WTC11 (cell line): ENCODE data around the gene BCKDHA. TPM values are rescaled to one million over a fixed set of nuclear protein-coding genes. Genes with fewer than 3 reads are reported as not detected.

Experiments used
- ATAC-seq: fragments of 200-7000 bp; cut with Tn5 transposase; 2 replicates; pipeline ENCODE4 v1.10.0; 2021; ENCODE audit warnings: mild to moderate bottlenecking, moderate library complexity
- CTCF ChIA-PET: fragments of 300-600 bp; sonication (Branson Sonifier 250); formaldehyde crosslinking; loops from one replicate; lab custom pipeline; 2021; ENCODE audit warnings: antibody characterized with exemption; lab: Charles Lee
- POLR2A ChIA-PET: fragments of 350-600 bp; sonication (Branson Sonifier 250); formaldehyde crosslinking; loops from one replicate; lab custom pipeline; 2021; ENCODE audit warnings: antibody characterized with exemption; lab: Charles Lee
- DNase-seq: peaks from one replicate; pipeline ENCODE4 v3.0.0; 2021; ENCODE audit warnings: low spot score
- H3K27ac Mint-ChIP-seq: 2 replicates; pipeline ENCODE4 v1.8.0; 2021; ENCODE audit warnings: mixed read lengths
- H3K27me3 Mint-ChIP-seq: 2 replicates; pipeline ENCODE4 v1.8.0; 2021; ENCODE audit warnings: low read depth, mild to moderate bottlenecking, moderate library complexity, mixed read lengths
- H3K36me3 Mint-ChIP-seq: 2 replicates; pipeline ENCODE4 v1.8.0; 2021; ENCODE audit warnings: mixed read lengths
- H3K4me1 Mint-ChIP-seq: 2 replicates; pipeline ENCODE4 v1.8.0; 2022; ENCODE audit warnings: mixed read lengths
- H3K4me3 Mint-ChIP-seq: 2 replicates; pipeline ENCODE4 v1.8.0; 2021; ENCODE audit warnings: mild to moderate bottlenecking, moderate library complexity, mixed read lengths
- H3K9me3 Mint-ChIP-seq: 2 replicates; pipeline ENCODE4 v1.8.0; 2021; ENCODE audit warnings: mixed read lengths
- ELF4 ChIP-seq: sonication (generic); formaldehyde crosslinking; IDR thresholded peaks from 2 replicates; pipeline ENCODE4 v1.8.1; 2022; ENCODE audit warnings: low read depth, mild to moderate bottlenecking, moderate library complexity, missing genetic modification reagents
- EMX1 ChIP-seq: fragments of 250-450 bp; sonication (Bioruptor Pico); IDR thresholded peaks from 2 replicates; pipeline ENCODE4 v1.8.0; 2021; ENCODE audit warnings: mild to moderate bottlenecking
- ETV6 ChIP-seq: sonication (generic); formaldehyde crosslinking; IDR thresholded peaks from 2 replicates; pipeline ENCODE4 v1.8.1; 2022; ENCODE audit warnings: mild to moderate bottlenecking, missing genetic modification reagents
- HMGA2 ChIP-seq: fragments of 250-450 bp; sonication (Bioruptor Pico); IDR thresholded peaks from 2 replicates; pipeline ENCODE4 v1.4.0; 2021; ENCODE audit warnings: mild to moderate bottlenecking, moderate library complexity
- MYBL2 ChIP-seq: sonication (generic); formaldehyde crosslinking; IDR thresholded peaks from 2 replicates; pipeline ENCODE4 v1.8.1; 2023; ENCODE audit warnings: mild to moderate bottlenecking, moderate library complexity, missing genetic modification reagents
- NFATC4 ChIP-seq: fragments of 250-450 bp; sonication (Bioruptor Pico); IDR thresholded peaks from 2 replicates; pipeline ENCODE4 v1.9.0; 2021; ENCODE audit warnings: mild to moderate bottlenecking
- RORB ChIP-seq: fragments of 250-450 bp; sonication (Bioruptor Pico); IDR thresholded peaks from 2 replicates; pipeline ENCODE4 v1.9.0; 2021; ENCODE audit warnings: mild to moderate bottlenecking
- TCF7 ChIP-seq: sonication (generic); formaldehyde crosslinking; IDR thresholded peaks from 2 replicates; pipeline ENCODE4 v1.8.0; 2022; ENCODE audit warnings: mild to moderate bottlenecking, low read depth, missing genetic modification reagents, moderate library complexity
- ZNF138 ChIP-seq: sonication (generic); formaldehyde crosslinking; conservative IDR thresholded peaks from 2 replicates; pipeline ENCODE4 v1.8.1; 2022; ENCODE audit warnings: mild to moderate bottlenecking, moderate library complexity, missing genetic modification reagents
- ZNF317 ChIP-seq: sonication (generic); formaldehyde crosslinking; IDR thresholded peaks from 2 replicates; pipeline ENCODE4 v1.8.1; 2023; ENCODE audit warnings: low read depth, mild to moderate bottlenecking, moderate library complexity, missing genetic modification reagents, borderline replicate concordance
- ZNF396 ChIP-seq: fragments of 250-450 bp; sonication (Bioruptor Pico); IDR thresholded peaks from 2 replicates; pipeline ENCODE4 v1.8.0; 2021; ENCODE audit warnings: mild to moderate bottlenecking, moderate library complexity, borderline replicate concordance
- total RNA-seq: library from RNA; stranded (reverse); gene quantifications from 3 replicates; pipeline ENCODE4 v1.2.3, GENCODE V29; 2021
- TF ChIP-seq, protein P1 (sequence below): sonication (generic); formaldehyde crosslinking; IDR thresholded peaks from 2 replicates; pipeline ENCODE4 v1.8.1; 2022; ENCODE audit warnings: mild to moderate bottlenecking, moderate library complexity, missing genetic modification reagents
- TF ChIP-seq, protein P2 (sequence below): sonication (generic); formaldehyde crosslinking; IDR thresholded peaks from 2 replicates; pipeline ENCODE4 v1.8.0; 2022; ENCODE audit warnings: mild to moderate bottlenecking, missing genetic modification reagents
- TF ChIP-seq, protein P3 (sequence below): fragments of 250-450 bp; sonication (Bioruptor Pico); IDR thresholded peaks from 2 replicates; pipeline ENCODE4 v1.8.0; 2021; ENCODE audit warnings: mild to moderate bottlenecking
- TF ChIP-seq, protein P4 (sequence below): fragments of 250-450 bp; sonication (Bioruptor Pico); IDR thresholded peaks from 2 replicates; pipeline ENCODE4 v1.9.0; 2021; ENCODE audit warnings: mild to moderate bottlenecking
- TF ChIP-seq, protein P5 (sequence below): sonication (generic); formaldehyde crosslinking; IDR thresholded peaks from 2 replicates; pipeline ENCODE4 v1.8.1; 2023; ENCODE audit warnings: mild to moderate bottlenecking, moderate library complexity, missing genetic modification reagents
- TF ChIP-seq, protein P6 (sequence below): sonication (generic); formaldehyde crosslinking; IDR thresholded peaks from 2 replicates; pipeline ENCODE4 v1.8.0; 2023; ENCODE audit warnings: missing genetic modification reagents
- TF ChIP-seq, protein P7 (sequence below): sonication (generic); formaldehyde crosslinking; IDR thresholded peaks from 2 replicates; pipeline ENCODE4 v1.8.1; 2022; ENCODE audit warnings: low read depth, missing genetic modification reagents, borderline replicate concordance
- TF ChIP-seq, protein P8 (sequence below): fragments of 250-450 bp; sonication (Bioruptor Pico); IDR thresholded peaks from 2 replicates; pipeline ENCODE4 v2.1.2; 2022; ENCODE audit warnings: mild to moderate bottlenecking, moderate library complexity

Gene BCKDHA
- total RNA-seq, 1 experiment from 2014 or later: 18.8 TPM

DNA sequence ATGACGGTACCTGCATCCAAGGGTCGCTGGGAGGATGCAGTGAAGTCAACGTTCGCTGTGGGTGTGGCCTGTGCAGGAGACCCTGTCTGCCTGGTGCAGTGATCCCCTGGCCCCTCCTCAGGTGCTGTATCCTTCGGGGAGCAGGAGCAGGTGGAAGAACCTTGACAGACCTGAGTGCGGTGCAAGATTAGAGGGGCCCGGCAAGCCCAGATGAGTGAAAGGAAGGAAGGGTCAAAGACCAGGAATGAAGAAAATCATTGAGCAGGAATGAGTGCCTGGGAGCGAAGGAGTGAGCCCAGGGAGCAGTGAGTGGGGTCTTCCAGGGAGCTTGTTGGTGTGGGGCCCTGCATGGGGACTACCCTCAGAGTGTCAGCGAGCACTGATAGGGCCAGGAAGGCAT lies 16.8 kb downstream of the BCKDHA start:
- no peaks in the 10 kb centered on the region for H3K9me3 Mint-ChIP-seq
- H3K4me1 Mint-ChIP-seq: no peaks in the 10 kb centered on the region
- no peak for ATAC-seq
- H3K4me3 Mint-ChIP-seq: no peak overlapping the region
- no peak overlapping the region for H3K27ac Mint-ChIP-seq
- no peaks in the 10 kb centered on the region; the same call in 1 of the 2 replicates for H3K27me3 Mint-ChIP-seq
- peaks cover 6% of the 10 kb centered on the region for H3K36me3 Mint-ChIP-seq
- TF ChIP-seq, protein P1, sequence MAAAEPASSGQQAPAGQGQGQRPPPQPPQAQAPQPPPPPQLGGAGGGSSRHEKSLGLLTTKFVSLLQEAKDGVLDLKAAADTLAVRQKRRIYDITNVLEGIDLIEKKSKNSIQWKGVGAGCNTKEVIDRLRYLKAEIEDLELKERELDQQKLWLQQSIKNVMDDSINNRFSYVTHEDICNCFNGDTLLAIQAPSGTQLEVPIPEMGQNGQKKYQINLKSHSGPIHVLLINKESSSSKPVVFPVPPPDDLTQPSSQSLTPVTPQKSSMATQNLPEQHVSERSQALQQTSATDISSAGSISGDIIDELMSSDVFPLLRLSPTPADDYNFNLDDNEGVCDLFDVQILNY (CRISPR knock-in tag): no peak
- TF ChIP-seq HMGA2 (CRISPR knock-in tag): no peak
- TF ChIP-seq, protein P2, sequence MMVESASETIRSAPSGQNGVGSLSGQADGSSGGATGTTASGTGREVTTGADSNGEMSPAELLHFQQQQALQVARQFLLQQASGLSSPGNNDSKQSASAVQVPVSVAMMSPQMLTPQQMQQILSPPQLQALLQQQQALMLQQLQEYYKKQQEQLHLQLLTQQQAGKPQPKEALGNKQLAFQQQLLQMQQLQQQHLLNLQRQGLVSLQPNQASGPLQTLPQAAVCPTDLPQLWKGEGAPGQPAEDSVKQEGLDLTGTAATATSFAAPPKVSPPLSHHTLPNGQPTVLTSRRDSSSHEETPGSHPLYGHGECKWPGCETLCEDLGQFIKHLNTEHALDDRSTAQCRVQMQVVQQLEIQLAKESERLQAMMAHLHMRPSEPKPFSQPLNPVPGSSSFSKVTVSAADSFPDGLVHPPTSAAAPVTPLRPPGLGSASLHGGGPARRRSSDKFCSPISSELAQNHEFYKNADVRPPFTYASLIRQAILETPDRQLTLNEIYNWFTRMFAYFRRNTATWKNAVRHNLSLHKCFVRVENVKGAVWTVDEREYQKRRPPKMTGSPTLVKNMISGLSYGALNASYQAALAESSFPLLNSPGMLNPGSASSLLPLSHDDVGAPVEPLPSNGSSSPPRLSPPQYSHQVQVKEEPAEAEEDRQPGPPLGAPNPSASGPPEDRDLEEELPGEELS (CRISPR knock-in tag): no peak
- no peak for TF ChIP-seq MYBL2 (CRISPR knock-in tag)
- TF ChIP-seq, protein P3, sequence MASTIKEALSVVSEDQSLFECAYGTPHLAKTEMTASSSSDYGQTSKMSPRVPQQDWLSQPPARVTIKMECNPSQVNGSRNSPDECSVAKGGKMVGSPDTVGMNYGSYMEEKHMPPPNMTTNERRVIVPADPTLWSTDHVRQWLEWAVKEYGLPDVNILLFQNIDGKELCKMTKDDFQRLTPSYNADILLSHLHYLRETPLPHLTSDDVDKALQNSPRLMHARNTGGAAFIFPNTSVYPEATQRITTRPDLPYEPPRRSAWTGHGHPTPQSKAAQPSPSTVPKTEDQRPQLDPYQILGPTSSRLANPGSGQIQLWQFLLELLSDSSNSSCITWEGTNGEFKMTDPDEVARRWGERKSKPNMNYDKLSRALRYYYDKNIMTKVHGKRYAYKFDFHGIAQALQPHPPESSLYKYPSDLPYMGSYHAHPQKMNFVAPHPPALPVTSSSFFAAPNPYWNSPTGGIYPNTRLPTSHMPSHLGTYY: no peak
- CTCF ChIA-PET: no interaction called here
- POLR2A ChIA-PET: no interaction called here
- no peak for DNase-seq

DNA sequence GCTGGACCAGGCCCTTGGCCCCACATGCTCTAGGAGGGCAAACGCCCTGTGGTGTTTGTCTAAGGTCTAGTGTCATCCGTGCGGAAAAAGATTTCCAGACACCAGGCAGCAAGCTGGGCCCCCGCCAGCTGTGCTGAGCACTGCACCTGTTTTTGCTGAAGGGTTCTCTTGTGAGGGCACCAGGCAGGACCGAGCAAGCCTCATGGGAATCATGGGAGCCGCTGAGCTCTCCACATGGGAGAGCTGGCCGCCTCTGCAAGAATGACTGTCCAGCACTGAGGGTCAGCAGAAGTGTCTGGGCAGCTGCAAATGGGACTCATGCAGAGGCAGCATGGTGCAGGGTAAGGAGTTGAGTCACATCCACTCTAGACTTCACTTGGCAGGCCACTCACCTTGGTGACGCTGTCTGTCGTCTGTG lies 17.5 kb downstream of the BCKDHA start:
- Mint-ChIP-seq H3K27me3 (no peaks in the 10 kb centered on the region; the same call in 1 of the 2 replicates), H3K36me3 (peaks cover 6% of the 10 kb centered on the region), H3K27ac (no peak overlapping the region), H3K4me1 (no peaks in the 10 kb centered on the region), H3K4me3 (no peak overlapping the region), H3K9me3 (no peaks in the 10 kb centered on the region)
- TF ChIP-seq, protein P4, sequence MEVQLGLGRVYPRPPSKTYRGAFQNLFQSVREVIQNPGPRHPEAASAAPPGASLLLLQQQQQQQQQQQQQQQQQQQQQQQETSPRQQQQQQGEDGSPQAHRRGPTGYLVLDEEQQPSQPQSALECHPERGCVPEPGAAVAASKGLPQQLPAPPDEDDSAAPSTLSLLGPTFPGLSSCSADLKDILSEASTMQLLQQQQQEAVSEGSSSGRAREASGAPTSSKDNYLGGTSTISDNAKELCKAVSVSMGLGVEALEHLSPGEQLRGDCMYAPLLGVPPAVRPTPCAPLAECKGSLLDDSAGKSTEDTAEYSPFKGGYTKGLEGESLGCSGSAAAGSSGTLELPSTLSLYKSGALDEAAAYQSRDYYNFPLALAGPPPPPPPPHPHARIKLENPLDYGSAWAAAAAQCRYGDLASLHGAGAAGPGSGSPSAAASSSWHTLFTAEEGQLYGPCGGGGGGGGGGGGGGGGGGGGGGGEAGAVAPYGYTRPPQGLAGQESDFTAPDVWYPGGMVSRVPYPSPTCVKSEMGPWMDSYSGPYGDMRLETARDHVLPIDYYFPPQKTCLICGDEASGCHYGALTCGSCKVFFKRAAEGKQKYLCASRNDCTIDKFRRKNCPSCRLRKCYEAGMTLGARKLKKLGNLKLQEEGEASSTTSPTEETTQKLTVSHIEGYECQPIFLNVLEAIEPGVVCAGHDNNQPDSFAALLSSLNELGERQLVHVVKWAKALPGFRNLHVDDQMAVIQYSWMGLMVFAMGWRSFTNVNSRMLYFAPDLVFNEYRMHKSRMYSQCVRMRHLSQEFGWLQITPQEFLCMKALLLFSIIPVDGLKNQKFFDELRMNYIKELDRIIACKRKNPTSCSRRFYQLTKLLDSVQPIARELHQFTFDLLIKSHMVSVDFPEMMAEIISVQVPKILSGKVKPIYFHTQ: no peak
- TF ChIP-seq ELF4: no peak
- CTCF ChIA-PET: no interaction called here
- POLR2A ChIA-PET: no interaction called here
- ATAC-seq (no peak), DNase-seq (no peak)

DNA sequence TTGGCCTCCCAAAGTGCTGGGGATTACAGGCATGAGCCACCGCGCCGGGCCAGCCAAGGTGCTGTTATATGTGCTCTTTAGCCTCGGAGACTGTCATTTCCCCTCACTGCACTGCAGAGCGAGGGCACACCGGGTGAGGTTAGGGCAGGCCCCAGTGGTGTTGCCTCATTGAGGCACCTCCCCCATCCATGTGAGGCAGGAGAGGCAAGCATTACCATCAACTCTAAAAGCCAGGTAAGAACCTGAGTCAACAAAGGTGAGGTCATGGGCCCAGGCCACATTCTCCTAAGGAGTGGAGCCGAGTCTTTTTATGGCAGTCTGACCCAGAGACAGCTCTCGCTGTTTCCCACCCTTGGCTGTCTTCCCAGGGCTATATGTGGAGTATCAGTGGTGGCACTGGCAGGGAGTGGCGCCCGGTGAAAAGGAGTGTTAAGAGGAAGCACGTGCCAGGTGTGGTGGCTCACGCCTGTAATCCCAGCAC lies 18.6 kb downstream of the BCKDHA start:
- ChIA-PET CTCF (interaction anchor here (1.0 kb wide), 1 partner anchor 13 kb away, joined by 3 read pairs; no protein-coding TSS in a partner anchor), POLR2A (no interaction called here)
- DNase-seq (no peak), ATAC-seq (no peak)
- Mint-ChIP-seq H3K36me3 (peaks cover 6% of the 10 kb centered on the region), H3K4me1 (no peaks in the 10 kb centered on the region), H3K4me3 (no peak overlapping the region), H3K27me3 (no peaks in the 10 kb centered on the region; the same call in 1 of the 2 replicates), H3K9me3 (no peaks in the 10 kb centered on the region), H3K27ac (no peak overlapping the region)
- TF ChIP-seq, protein P5, sequence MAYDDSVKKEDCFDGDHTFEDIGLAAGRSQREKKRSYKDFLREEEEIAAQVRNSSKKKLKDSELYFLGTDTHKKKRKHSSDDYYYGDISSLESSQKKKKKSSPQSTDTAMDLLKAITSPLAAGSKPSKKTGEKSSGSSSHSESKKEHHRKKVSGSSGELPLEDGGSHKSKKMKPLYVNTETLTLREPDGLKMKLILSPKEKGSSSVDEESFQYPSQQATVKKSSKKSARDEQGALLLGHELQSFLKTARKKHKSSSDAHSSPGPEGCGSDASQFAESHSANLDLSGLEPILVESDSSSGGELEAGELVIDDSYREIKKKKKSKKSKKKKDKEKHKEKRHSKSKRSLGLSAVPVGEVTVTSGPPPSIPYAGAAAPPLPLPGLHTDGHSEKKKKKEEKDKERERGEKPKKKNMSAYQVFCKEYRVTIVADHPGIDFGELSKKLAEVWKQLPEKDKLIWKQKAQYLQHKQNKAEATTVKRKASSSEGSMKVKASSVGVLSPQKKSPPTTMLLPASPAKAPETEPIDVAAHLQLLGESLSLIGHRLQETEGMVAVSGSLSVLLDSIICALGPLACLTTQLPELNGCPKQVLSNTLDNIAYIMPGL (CRISPR knock-in tag): no peak
- TF ChIP-seq, protein P6, sequence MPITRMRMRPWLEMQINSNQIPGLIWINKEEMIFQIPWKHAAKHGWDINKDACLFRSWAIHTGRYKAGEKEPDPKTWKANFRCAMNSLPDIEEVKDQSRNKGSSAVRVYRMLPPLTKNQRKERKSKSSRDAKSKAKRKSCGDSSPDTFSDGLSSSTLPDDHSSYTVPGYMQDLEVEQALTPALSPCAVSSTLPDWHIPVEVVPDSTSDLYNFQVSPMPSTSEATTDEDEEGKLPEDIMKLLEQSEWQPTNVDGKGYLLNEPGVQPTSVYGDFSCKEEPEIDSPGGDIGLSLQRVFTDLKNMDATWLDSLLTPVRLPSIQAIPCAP: no peak
- no peak for TF ChIP-seq ETV6 (CRISPR knock-in tag)
- TF ChIP-seq, protein P7, sequence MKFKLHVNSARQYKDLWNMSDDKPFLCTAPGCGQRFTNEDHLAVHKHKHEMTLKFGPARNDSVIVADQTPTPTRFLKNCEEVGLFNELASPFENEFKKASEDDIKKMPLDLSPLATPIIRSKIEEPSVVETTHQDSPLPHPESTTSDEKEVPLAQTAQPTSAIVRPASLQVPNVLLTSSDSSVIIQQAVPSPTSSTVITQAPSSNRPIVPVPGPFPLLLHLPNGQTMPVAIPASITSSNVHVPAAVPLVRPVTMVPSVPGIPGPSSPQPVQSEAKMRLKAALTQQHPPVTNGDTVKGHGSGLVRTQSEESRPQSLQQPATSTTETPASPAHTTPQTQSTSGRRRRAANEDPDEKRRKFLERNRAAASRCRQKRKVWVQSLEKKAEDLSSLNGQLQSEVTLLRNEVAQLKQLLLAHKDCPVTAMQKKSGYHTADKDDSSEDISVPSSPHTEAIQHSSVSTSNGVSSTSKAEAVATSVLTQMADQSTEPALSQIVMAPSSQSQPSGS (CRISPR knock-in tag): no peak
- no peak for TF ChIP-seq ZNF396
- TF ChIP-seq ZNF317 (CRISPR knock-in tag): no peak
- TF ChIP-seq NFATC4 (CRISPR knock-in tag): no peak
- no peak for TF ChIP-seq TCF7
- no peak for TF ChIP-seq ZNF138 (CRISPR knock-in tag)
- TF ChIP-seq, protein P8, sequence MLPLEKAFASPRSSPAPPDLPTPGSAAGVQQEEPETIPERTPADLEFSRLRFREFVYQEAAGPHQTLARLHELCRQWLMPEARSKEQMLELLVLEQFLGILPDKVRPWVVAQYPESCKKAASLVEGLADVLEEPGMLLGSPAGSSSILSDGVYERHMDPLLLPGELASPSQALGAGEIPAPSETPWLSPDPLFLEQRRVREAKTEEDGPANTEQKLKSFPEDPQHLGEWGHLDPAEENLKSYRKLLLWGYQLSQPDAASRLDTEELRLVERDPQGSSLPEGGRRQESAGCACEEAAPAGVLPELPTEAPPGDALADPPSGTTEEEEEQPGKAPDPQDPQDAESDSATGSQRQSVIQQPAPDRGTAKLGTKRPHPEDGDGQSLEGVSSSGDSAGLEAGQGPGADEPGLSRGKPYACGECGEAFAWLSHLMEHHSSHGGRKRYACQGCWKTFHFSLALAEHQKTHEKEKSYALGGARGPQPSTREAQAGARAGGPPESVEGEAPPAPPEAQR (CRISPR knock-in tag): no peak
- TF ChIP-seq EMX1 (CRISPR knock-in tag): no peak
- no peak for TF ChIP-seq RORB (CRISPR knock-in tag)
